ENCODE data around the gene PLD6.
"Not testable (repeated sequence)": the region's sequence is repeated elsewhere in the genome, so short reads cannot be mapped to it uniquely, and the experiment has no call there.

The PLD6 gene

GRCh38 chr17:17172001-17172939, 33.9 kb downstream of the PLD6 start:
- DNase-seq = peak; percentile 43

- no peak for DNase-seq
Observed at GRCh38 chr17:17171186-17171585, 34.9 kb downstream of the PLD6 start.

DNA sequence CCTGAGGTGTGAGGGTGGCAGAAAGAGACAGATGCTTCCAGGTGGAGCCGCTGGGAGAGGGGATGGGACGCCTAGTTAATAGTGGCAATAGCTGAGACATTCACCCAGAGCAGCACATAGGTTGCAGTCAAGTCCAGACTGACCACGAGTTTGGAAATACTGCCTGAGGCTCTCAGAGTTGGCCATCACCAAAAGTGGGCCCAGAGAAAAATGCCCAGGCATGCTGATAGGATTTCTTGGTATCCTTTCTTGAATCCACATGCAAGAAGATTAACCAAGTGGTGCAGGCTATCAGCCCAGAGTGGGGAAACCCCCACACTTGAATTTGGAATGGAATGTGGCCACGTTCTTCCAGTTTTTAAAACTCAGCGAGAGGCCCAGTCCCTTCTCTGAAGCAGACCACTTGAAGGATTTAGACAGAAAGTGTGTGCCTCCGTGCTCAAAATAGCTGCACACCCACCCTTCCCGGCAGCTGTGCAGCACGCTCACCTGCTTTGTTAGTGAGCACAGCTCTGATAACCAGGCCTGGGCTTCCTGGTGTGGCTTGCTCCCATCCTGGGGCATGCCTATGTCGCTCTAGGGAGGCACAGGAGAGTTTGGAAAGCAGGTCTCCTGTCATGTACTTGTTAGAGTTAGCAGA, 35.7 kb downstream of the PLD6 start:
- DNase-seq = no peak

GRCh38 chr17:17169396-17169795, 36.7 kb downstream of the PLD6 start:
- DNase-seq = no peak

- DNase-seq = no peak
Observed at GRCh38 chr17:17168401-17168800, 37.7 kb downstream of the PLD6 start.

GRCh38 chr17:17167986-17168385, 38.1 kb downstream of the PLD6 start:
- DNase-seq = no peak

DNA sequence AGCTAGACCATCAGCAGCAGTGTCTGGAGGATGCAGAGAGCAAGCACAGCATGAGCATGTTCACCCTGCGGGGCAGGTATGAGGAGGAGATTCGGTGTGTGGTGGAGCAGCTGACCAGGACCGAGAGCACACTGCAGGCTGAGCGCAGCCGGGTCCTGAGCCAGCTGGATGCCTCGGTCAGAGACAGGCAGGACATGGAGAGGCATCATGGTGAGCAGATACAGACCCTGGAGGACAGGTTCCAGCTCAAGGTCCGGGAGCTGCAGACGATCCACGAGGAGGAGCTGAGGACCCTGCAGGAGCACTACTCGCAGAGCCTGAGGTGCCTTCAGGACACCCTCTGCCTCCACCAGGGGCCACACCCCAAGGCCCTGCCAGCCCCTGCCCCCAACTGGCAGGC, 38.8 kb downstream of the PLD6 start:
- no peak for DNase-seq

DNA sequence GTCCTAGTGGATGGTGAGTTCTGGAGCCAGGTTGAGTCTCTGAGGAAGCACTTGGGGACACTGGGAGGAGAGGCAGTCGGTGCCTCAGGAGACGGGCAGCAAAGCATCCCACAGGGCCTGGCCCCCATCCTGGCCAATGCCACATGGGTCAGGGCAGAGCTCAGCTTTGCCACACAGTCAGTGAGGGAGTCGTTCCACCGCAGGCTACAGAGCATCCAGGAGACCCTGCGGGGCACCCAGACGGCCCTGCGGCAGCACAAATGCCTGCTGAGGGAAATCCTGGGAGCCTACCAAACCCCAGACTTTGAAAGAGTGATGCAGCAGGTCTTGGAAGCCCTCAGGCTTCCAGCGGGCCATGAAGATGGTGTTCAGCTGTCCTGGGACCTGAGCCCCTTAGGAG, 39.7 kb downstream of the PLD6 start:
- no peak for DNase-seq

- DNase-seq = no peak
Observed at GRCh38 chr17:17165666-17166308, 40.3 kb downstream of the PLD6 start.

- DNase-seq = no peak
Observed at GRCh38 chr17:17164676-17165075, 41.5 kb downstream of the PLD6 start.

- no peak for DNase-seq
Observed at GRCh38 chr17:17164156-17164555, 42.0 kb downstream of the PLD6 start.

GRCh38 chr17:17161759-17162158, 44.4 kb downstream of the PLD6 start:
- DNase-seq = no peak

- DNase-seq = no peak
Observed at GRCh38 chr17:17161121-17161520, 45.0 kb downstream of the PLD6 start.

GRCh38 chr17:17159571-17159970, 46.6 kb downstream of the PLD6 start:
- DNase-seq = no peak

GRCh38 chr17:17158506-17158905, 47.6 kb downstream of the PLD6 start:
- DNase-seq = not testable (repeated sequence)

DNA sequence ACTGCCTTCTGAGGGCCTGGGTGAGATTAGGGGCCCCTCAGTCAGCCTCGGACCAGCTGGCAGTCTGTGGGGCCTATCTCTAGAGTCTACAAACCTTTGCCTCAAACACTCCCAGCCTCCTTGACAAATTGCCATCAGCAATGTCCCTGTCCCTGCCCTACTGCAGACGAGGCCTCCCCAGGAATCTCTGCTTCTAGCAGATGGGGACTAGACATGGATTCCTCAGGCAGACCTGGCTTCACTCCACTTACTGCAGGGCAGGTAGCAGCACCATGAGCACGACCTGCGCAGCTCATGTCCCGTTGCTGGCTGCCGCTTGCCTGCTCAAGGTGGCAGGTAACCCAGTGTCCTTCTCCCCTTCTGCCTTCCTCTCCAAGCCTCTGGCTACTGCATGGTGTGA, 49.1 kb downstream of the PLD6 start:
- DNase-seq = no peak

DNA sequence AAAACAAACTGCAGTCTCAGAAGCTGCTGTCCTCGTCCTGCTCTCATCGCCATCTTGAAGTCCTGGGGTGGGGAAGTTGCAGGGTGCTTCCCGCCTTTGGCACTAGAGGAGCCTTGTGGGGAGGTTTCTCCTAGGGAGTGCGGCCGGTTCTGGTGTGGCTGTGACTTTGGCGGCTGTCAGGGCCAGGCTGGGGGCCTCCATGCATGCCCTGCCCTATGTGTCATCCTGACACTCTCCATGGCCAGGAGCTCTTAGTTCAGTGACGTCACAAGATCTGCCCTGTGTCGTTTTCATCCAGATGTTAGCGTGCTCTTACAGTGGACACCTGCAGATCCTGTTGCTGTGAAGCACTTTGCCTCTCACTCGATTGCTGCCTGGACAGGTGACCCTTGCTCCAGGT, 49.6 kb downstream of the PLD6 start:
- no peak for DNase-seq

DNA sequence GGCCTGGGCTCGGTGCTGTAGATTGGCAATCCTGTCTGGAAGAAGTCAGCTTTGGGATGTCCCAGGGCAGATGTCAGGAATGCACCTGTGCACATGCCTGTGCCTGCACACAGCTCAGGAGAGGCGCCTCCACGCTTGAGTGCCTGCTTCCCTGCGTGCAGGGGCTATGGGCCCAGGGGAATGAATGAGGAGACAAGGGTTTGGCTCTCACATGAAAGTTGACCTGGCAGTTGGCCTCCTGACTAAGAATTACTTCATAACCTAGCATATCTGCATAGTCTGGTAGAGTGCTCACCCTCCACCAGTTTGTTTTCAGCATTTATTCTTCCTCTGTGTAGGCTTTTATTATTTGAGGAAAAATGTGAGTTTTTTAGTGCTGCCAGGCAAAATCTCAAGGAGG, 50.0 kb downstream of the PLD6 start:
- DNase-seq = no peak

- DNase-seq = no peak
Observed at GRCh38 chr17:17155568-17155967, 50.6 kb downstream of the PLD6 start.

DNA sequence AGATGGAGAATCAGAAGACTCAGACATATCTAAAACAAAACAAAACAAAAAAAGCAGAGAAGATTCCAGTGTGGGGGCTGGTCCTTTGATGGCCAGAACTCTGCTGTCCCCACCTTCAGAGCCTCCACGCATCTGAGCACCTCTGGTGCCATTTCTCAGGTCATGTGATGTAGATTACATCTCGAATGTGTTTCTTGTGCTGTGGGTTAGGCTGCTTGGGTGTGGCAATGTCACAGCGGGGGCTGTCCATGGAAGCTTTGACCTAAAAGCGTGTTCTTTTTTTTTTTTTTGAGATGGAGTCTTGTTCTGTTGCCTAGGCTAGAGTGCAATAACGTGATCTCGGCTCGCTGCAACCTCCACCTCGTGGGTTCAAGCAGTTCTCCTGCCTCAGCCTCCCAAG, 51.2 kb downstream of the PLD6 start:
- no peak for DNase-seq

GRCh38 chr17:17154556-17154955, 51.6 kb downstream of the PLD6 start:
- no peak for DNase-seq

- no peak for DNase-seq
Observed at GRCh38 chr17:17153709-17154108, 52.4 kb downstream of the PLD6 start.

DNA sequence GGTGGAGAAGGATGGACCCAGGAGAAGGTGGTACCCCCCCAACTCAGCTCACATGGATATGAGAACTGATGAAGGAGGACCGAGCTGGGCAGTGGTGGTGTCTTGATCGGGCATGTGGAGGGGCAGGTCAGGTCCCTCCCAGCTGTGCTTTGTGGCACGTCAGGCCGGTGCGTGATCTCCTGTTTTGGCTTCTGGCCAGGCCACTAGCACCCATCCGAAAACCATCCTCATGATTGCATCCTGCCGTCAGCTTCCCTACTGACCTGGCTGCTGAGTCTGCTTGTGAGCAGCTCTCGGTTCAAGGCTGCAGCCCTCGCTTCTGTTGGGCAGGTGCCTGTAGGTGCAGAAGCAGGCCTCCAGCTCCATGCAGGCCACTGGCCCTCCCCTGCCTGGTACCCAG, 53.1 kb downstream of the PLD6 start:
- no peak for DNase-seq

- no peak for DNase-seq
Observed at GRCh38 chr17:17152385-17152784, 53.7 kb downstream of the PLD6 start.
